ENCODE measurements around the gene NLRP9. TPM values are rescaled to one million over a fixed set of nuclear protein-coding genes. Genes with fewer than 3 reads are reported as not detected.
A peak's percentile ranks its signal among the peaks of the same experiment; 100 is the strongest.

NLRP9 gene
- total RNA-seq, 1 experiment from 2014 or later = not detected

DNA sequence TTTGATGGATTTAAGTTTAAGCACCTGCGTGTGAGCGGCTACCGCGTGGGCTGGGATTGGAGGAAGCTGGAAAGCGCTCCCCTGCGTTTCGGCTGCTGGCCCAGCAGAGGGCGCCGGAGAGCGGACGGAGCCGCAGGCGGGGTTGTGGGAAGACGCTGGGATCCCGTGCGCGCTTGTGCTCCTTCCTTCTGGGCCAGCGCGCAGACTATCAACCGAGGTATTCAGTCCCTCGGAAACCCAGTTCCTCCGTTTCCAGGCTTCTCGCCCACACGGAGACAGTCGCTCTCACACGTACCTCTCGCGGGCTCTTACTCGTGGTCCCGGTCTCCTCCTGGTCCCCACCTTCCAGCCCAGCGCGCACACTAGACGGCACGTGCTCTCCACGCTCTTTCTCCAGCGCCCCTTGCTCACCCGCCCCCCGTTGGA is 34.4 kb downstream of the NLRP9 start:
- Mint-ChIP-seq H3K4me1 (ENCODE audit: low read depth, unreplicated experiment) (peaks cover 30% of the 10 kb centered on the region), H3K4me3 (ENCODE audit: unreplicated experiment) (peak overlapping the region; percentile 17), H3K36me3 (ENCODE audit: insufficient read depth, unreplicated experiment) (peaks cover 66% of the 10 kb centered on the region), H3K9me3 (ENCODE audit: unreplicated experiment) (no peaks in the 10 kb centered on the region), H3K27me3 (ENCODE audit: insufficient read depth, unreplicated experiment) (no peaks in the 10 kb centered on the region), H3K27ac (ENCODE audit: unreplicated experiment) (no peak overlapping the region)
- no peaks in the 10 kb centered on the region for H3K27me3 ChIP-seq (replicated peaks; ENCODE audit: control insufficient read depth, insufficient read depth, low read length)
- H3K36me3 ChIP-seq (ENCODE audit: control insufficient read depth, insufficient read depth, low read length) = peaks cover 9% of the 10 kb centered on the region
- H3K9me3 ChIP-seq = no peaks in the 10 kb centered on the region
- peaks cover 27% of the 10 kb centered on the region for H3K4me1 ChIP-seq
- TF ChIP-seq, protein P1, sequence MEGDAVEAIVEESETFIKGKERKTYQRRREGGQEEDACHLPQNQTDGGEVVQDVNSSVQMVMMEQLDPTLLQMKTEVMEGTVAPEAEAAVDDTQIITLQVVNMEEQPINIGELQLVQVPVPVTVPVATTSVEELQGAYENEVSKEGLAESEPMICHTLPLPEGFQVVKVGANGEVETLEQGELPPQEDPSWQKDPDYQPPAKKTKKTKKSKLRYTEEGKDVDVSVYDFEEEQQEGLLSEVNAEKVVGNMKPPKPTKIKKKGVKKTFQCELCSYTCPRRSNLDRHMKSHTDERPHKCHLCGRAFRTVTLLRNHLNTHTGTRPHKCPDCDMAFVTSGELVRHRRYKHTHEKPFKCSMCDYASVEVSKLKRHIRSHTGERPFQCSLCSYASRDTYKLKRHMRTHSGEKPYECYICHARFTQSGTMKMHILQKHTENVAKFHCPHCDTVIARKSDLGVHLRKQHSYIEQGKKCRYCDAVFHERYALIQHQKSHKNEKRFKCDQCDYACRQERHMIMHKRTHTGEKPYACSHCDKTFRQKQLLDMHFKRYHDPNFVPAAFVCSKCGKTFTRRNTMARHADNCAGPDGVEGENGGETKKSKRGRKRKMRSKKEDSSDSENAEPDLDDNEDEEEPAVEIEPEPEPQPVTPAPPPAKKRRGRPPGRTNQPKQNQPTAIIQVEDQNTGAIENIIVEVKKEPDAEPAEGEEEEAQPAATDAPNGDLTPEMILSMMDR (IDR thresholded peaks at IDR 0.05; ENCODE audit: insufficient read depth in 1 of 2, low read depth in 1 of 2, low read length in 1 of 2, severe bottlenecking in 1 of 2, unreplicated experiment in 1 of 2) = peak; percentile 64 to 71
- intact Hi-C loops (cut with micrococcal nuclease; ENCODE audit: unreplicated experiment) = loop anchor here (10.0 kb wide), 1 partner anchor 101 kb away; no protein-coding TSS in a partner anchor
- no peak overlapping the region for H3K4me3 ChIP-seq (ENCODE audit: low read depth, low read length)
- no TSS peak for BruUV-seq (replicated peaks)
- ChIA-PET CTCF (interaction anchor here (1.0 kb wide), 1 partner anchor 32 kb away, joined by 3 read pairs; no protein-coding TSS in a partner anchor), POLR2A (no interaction called here)
- DNase-seq = peak in 1 of 2 experiments; percentile 51

DNA sequence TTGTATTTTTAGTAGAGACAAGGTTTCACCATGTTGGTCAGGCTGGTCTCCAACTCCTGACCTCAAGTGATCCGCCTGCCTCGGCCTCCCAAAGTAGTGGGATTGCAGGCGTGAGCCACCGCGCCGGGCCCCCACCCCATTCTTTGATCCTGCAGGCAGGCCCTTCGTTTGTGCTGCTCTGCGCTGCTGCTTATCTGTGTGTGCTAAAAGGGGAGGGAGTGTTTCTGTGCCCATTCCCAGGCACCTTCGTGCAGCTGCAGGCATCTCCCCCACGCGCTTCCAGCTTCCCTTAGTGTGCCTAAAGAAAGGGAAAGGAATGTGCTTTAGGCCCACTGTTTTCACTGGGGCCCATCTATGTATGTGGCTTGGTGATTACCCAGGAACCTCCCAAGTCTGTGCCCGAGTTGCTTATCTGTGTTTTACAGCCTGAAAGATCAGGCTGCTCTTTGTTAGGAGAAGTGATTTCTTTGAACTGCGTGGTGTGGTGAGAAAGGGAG is 36.0 kb downstream of the NLRP9 start:
- TF ChIP-seq, protein P1 (IDR thresholded peaks at IDR 0.05; ENCODE audit: insufficient read depth in 1 of 2, low read depth in 1 of 2, low read length in 1 of 2, severe bottlenecking in 1 of 2, unreplicated experiment in 1 of 2) = no peak
- H3K27me3 Mint-ChIP-seq (ENCODE audit: insufficient read depth, unreplicated experiment) = no peaks in the 10 kb centered on the region

DNA sequence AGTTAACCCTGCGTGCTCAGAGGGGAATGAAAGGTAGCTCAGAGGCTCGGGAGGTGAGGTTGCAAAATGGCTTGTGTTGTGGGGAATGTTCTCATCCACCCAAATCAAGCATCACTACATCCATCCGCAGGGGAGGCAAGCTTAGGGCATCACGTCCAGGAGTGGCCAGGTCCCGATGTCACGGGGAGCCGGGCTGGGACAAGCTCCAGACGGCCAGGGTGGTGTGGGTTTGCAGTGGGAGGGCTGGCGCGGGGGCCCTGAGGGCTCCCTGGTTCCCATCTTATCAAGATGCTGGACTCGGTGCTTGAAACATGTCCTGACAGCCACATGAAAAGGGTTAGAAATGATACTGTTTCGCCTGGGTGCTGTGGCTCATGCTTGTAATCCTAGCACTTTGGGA is 37.4 kb downstream of the NLRP9 start:
- POLR2A ChIA-PET = no interaction called here

More for the DNA sequence above, 36.0 kb downstream of the NLRP9 start:
- H3K36me3 Mint-ChIP-seq (ENCODE audit: insufficient read depth, unreplicated experiment) = peaks cover 71% of the 10 kb centered on the region
- Histone ChIP-seq H3K4me3 (ENCODE audit: low read depth, low read length) (no peak overlapping the region), H3K27me3 (replicated peaks; ENCODE audit: control insufficient read depth, insufficient read depth, low read length) (no peaks in the 10 kb centered on the region), H3K9me3 (no peaks in the 10 kb centered on the region), H3K4me1 (peaks cover 27% of the 10 kb centered on the region), H3K36me3 (ENCODE audit: control insufficient read depth, insufficient read depth, low read length) (peaks cover 10% of the 10 kb centered on the region)
- no TSS peak for BruUV-seq (replicated peaks)
- intact Hi-C loops (cut with micrococcal nuclease; ENCODE audit: unreplicated experiment) = loop anchor here (1.0 to 10.0 kb wide), 2 partner anchors 18 to 103 kb away; no protein-coding TSS in a partner anchor
- H3K27ac Mint-ChIP-seq (ENCODE audit: unreplicated experiment) = peak overlapping the region; percentile 81
- no peaks in the 10 kb centered on the region for H3K9me3 Mint-ChIP-seq (ENCODE audit: unreplicated experiment)
- ChIA-PET POLR2A (interaction anchor here (0.6 to 1.0 kb wide), 2 partner anchors 18 to 48 kb away, joined by 3 to 4 read pairs; no protein-coding TSS in a partner anchor), CTCF (interaction anchor here (0.7 to 1.4 kb wide), 5 partner anchors 19 to 364 kb away, joined by 3 to 7 read pairs (median 7); partner anchors contain the start of gene U2AF2)
- H3K4me3 Mint-ChIP-seq (ENCODE audit: unreplicated experiment) = peak overlapping the region; percentile 50
- peak; percentile 83 to 92 for DNase-seq
- peaks cover 30% of the 10 kb centered on the region for H3K4me1 Mint-ChIP-seq (ENCODE audit: low read depth, unreplicated experiment)

More for the DNA sequence above, 37.4 kb downstream of the NLRP9 start:
- CTCF ChIA-PET = interaction anchor here (1.4 kb wide), 1 partner anchor 48 kb away, joined by 7 read pairs; no protein-coding TSS in a partner anchor
- Histone ChIP-seq H3K4me1 (peaks cover 27% of the 10 kb centered on the region), H3K36me3 (ENCODE audit: control insufficient read depth, insufficient read depth, low read length) (peaks cover 12% of the 10 kb centered on the region), H3K27me3 (replicated peaks; ENCODE audit: control insufficient read depth, insufficient read depth, low read length) (no peaks in the 10 kb centered on the region), H3K9me3 (no peaks in the 10 kb centered on the region), H3K4me3 (ENCODE audit: low read depth, low read length) (no peak overlapping the region)
- peak in 1 of 2 experiments; percentile 19 for DNase-seq
- H3K27ac Mint-ChIP-seq (ENCODE audit: unreplicated experiment) = peak overlapping the region; percentile 55
- intact Hi-C loops (cut with micrococcal nuclease; ENCODE audit: unreplicated experiment) = loop anchor here (10.0 kb wide), 1 partner anchor 104 kb away; no protein-coding TSS in a partner anchor
- H3K4me1 Mint-ChIP-seq (ENCODE audit: low read depth, unreplicated experiment) = peaks cover 30% of the 10 kb centered on the region
- H3K36me3 Mint-ChIP-seq (ENCODE audit: insufficient read depth, unreplicated experiment) = peaks cover 71% of the 10 kb centered on the region
- H3K4me3 Mint-ChIP-seq (ENCODE audit: unreplicated experiment) = no peak overlapping the region
- no peaks in the 10 kb centered on the region for H3K9me3 Mint-ChIP-seq (ENCODE audit: unreplicated experiment)
- TF ChIP-seq, protein P1 (IDR thresholded peaks at IDR 0.05; ENCODE audit: insufficient read depth in 1 of 2, low read depth in 1 of 2, low read length in 1 of 2, severe bottlenecking in 1 of 2, unreplicated experiment in 1 of 2) = no peak
- no TSS peak for BruUV-seq (replicated peaks)
- no peaks in the 10 kb centered on the region for H3K27me3 Mint-ChIP-seq (ENCODE audit: insufficient read depth, unreplicated experiment)
